ENCODE data around the gene GPR52. TPM values are rescaled to one million over a fixed set of nuclear protein-coding genes. Genes with fewer than 3 reads are reported as not detected.

The GPR52 gene
- total RNA-seq (2012; rRNA removed) (0.90 and 2.2 TPM in 2 replicates), polyA plus RNA-seq (2012; rRNA removed) (not detected in 2 replicates), Bru-seq, nascent RNA (percentile 60 among the genes with signal in this experiment), BruChase-seq, experiment 1, labeled RNA remaining after a 6-hour chase (percentile 39 among the genes with signal in this experiment), BruChase-seq, experiment 2, labeled RNA remaining after a 2-hour chase (percentile 66 among the genes with signal in this experiment)
- not detected in 2 replicates for polyA plus RNA-seq (2012; cell fraction: cytosol; rRNA removed)
- 0.13 and 0.66 TPM in 2 replicates for polyA plus RNA-seq (2012; cell fraction: nucleus; rRNA removed; ENCODE audit: low replicate concordance)
- long read RNA-seq: 0 reads

GRCh38 chr1:174447866-174448530, at the start of gene GPR52:
Gene GPR52, plus strand, starts transcription at chr1:174447964. Its CDS starts 148 bp downstream, at chr1:174448112.
- Histone ChIP-seq H3K4ac (ENCODE audit: low read depth, low read length) (no peak within 1 kb of the TSS), H2BK5ac (ENCODE audit: low read depth, low read length, poor library complexity, severe bottlenecking) (no peak within 1 kb of the TSS), H3K27ac (ENCODE audit: insufficient read depth, low read length) (no peak within 1 kb of the TSS), H3K9me3 (ENCODE audit: control insufficient read depth, insufficient read depth, low read length) (no peaks in the 10 kb centered on the region), H2BK20ac (ENCODE audit: low read depth, low read length) (no peak within 1 kb of the TSS), H2BK15ac (ENCODE audit: low read depth, low read length) (no peak within 1 kb of the TSS), H3K14ac (replicated peaks; ENCODE audit: low read depth, low read length) (no peak within 1 kb of the TSS), H3K9ac (ENCODE audit: low read depth, low read length) (no peak within 1 kb of the TSS), H3K4me2 (ENCODE audit: low read depth, low read length) (no peak within 1 kb of the TSS), H3K4me3 (ENCODE audit: insufficient read depth, low read depth, low read length) (no peak within 1 kb of the TSS), H3K79me1 (ENCODE audit: low read depth in 1 of 2, low read length in 2 of 2) (no peaks in the 10 kb centered on the region), H4K5ac (ENCODE audit: low read depth, low read length) (no peak within 1 kb of the TSS), H3K27me3 (ENCODE audit: control insufficient read depth, insufficient read depth, low read length) (no peaks in the 10 kb centered on the region), H3K23ac (ENCODE audit: low read depth, low read length) (no peak within 1 kb of the TSS), H4K91ac (ENCODE audit: insufficient read depth, low read depth, low read length) (no peak within 1 kb of the TSS), H4K8ac (ENCODE audit: low read depth in 2 of 2, low read length in 2 of 2) (no peak within 1 kb of the TSS), H3K4me1 (ENCODE audit: control insufficient read depth, insufficient read depth, low read length) (no peaks in the 10 kb centered on the region), H3K36me3 (ENCODE audit: control insufficient read depth, insufficient read depth, low read length) (no peaks in the 10 kb centered on the region), H4K20me1 (ENCODE audit: insufficient read depth, low read length) (no peaks in the 10 kb centered on the region), H3K56ac (ENCODE audit: extremely low read depth, insufficient read depth, low read length) (no peak within 1 kb of the TSS), H2AFZ (replicated peaks; ENCODE audit: low read length, poor library complexity) (no peak within 1 kb of the TSS), H2BK120ac (ENCODE audit: low read depth, low read length) (no peak within 1 kb of the TSS), H3K18ac (ENCODE audit: low read depth, low read length) (no peak within 1 kb of the TSS), H2AK9ac (replicated peaks; ENCODE audit: low read depth, low read length, poor library complexity) (no peak within 1 kb of the TSS), H3K9me1 (ENCODE audit: insufficient read depth, low read length) (no peaks in the 10 kb centered on the region; the same call in 1 of the 2 replicates), H2AK5ac (ENCODE audit: low read depth, low read length) (no peak within 1 kb of the TSS)
- DNase-seq (no peak), ATAC-seq (ENCODE audit: low read depth) (no peak)
- intact Hi-C loops (cut with micrococcal nuclease): no loop called here
- dilution Hi-C loops (cut with HindIII; ENCODE audit: low sequenced_read_pairs, unreplicated experiment): no loop called here
- 100% methylated on average over 3 of the region's 11 CpGs; no CpG with 5 or more reads in 1 of the 2 experiments for WGBS, 2 experiments (ENCODE audit: extremely low coverage in 2 of 2, insufficient read length in 1 of 2)
- no peak for TF ChIP-seq MAZ (IDR thresholded peaks at IDR 0.05; ENCODE audit: borderline replicate concordance, low read depth, low read length)
- TF ChIP-seq FOS (IDR thresholded peaks at IDR 0.05; ENCODE audit: low read depth, low read length): no peak
- no peak for TF ChIP-seq NFE2L2 (IDR thresholded peaks at IDR 0.05; ENCODE audit: low read depth, low read length)
- TF ChIP-seq RFX5 (IDR thresholded peaks at IDR 0.05; ENCODE audit: low read depth, low read length): no peak
- TF ChIP-seq MXI1 (IDR thresholded peaks at IDR 0.05; ENCODE audit: borderline replicate concordance, low read depth, low read length): no peak
- TF ChIP-seq CHD1 (IDR thresholded peaks at IDR 0.05; ENCODE audit: low read depth, low read length): no peak
- no peak for TF ChIP-seq POLR2A (IDR thresholded peaks at IDR 0.05; ENCODE audit: low read depth, low read length)
- no peak for TF ChIP-seq USF2 (IDR thresholded peaks at IDR 0.05; ENCODE audit: low read depth, low read length)
- TF ChIP-seq RCOR1 (IDR thresholded peaks at IDR 0.05; ENCODE audit: insufficient replicate concordance, low read length): no peak
- BruUV-seq (replicated peaks): no TSS peak
- CTCF ChIA-PET: no interaction called here
- in situ Hi-C loops (cut with MboI; ENCODE audit: low sequenced_read_pairs): no loop called here
- POLR2A ChIA-PET (ENCODE audit: unreplicated experiment): no interaction called here

All from IMR-90 (cell line).